ENCODE results near the gene HBG1. TPM values are rescaled to one million over a fixed set of nuclear protein-coding genes. Genes with fewer than 3 reads are reported as not detected.

Gene HBG1
- total and polyA plus RNA-seq, 2 of the 8 experiments (the other 6 are each of a cell fraction or from before 2014, with no cell fraction given), result 0.26 TPM; not detected in 1

DNA sequence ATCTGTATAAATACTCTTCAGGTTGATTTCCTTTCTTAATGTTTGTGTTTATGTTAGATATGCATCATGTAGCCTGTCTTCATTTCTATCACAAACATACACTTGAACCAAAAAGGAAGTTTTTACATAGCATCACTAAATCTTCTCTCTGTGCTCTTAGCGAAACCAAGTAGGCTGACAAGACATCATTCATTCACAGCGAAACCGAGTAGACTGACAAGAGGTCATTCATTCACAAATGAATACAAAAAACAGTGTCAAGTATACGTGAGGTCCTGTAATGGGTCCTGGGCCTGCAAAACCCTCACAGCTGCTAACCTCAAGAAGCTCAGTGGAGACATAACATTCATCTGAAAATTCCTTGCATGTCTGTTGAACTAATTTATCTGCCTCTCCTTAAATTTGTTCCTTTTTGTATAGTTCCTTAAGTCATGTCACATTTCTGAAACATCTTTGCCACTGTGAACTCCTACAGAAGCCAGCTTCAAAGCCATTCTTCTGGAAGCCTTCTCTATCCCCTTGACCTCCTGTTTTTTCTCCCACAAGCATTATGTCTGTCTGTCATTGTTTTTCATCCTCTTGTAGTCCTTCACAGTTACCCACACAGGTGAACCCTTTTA, 29.9 kb upstream of the HBG1 start:
- Histone ChIP-seq H4K20me1 (replicated peaks in 1 of 2; ENCODE audit: control insufficient read depth in 1 of 2, insufficient read depth in 2 of 2, low read length in 2 of 2) (no peaks in the 10 kb centered on the region), H4K5ac (ENCODE audit: insufficient read length, low read depth, low read length) (no peak overlapping the region), H4K8ac (ENCODE audit: extremely low read depth, insufficient read depth, low read length) (no peak overlapping the region), H3K9ac (replicated peaks in 1 of 4; ENCODE audit: extremely low read depth in 1 of 4, low read depth in 3 of 4, low read length in 3 of 4) (no peak overlapping the region), H2BK5ac (ENCODE audit: low read depth, low read length) (no peak overlapping the region), H2AFZ (ENCODE audit: low read length) (peak overlapping the region; percentile 33; the same call in 1 of the 2 replicates), H3K4ac (replicated peaks; ENCODE audit: insufficient read length, low read depth, low read length) (no peak overlapping the region), H3K18ac (ENCODE audit: extremely low read depth, low read length) (no peak overlapping the region), H2AK5ac (ENCODE audit: low read depth, low read length) (no peak overlapping the region), H2BK12ac (ENCODE audit: low read depth, low read length) (no peak overlapping the region), H3K27ac (ENCODE audit: low read depth, low read length) (no peak overlapping the region), H4K91ac (replicated peaks; ENCODE audit: insufficient read length, low read length) (no peak overlapping the region), H3K23me2 (ENCODE audit: low read depth, low read length) (no peaks in the 10 kb centered on the region; the same call in 1 of the 2 replicates), H3K36me3 (ENCODE audit: control insufficient read depth in 2 of 4, insufficient read depth in 4 of 4, low read length in 3 of 4) (no peaks in the 10 kb centered on the region), H3K4me2 (ENCODE audit: insufficient read depth in 1 of 2, low read depth in 2 of 2, low read length in 2 of 2) (no peak overlapping the region), H3K79me2 (ENCODE audit: control insufficient read depth in 1 of 2, insufficient read depth in 2 of 2, low read length in 2 of 2) (no peaks in the 10 kb centered on the region), H3K27me3 (replicated peaks in 1 of 4; ENCODE audit: control insufficient read depth in 3 of 4, extremely low read depth in 1 of 4, insufficient read depth in 3 of 4, low read length in 3 of 4) (no peaks in the 10 kb centered on the region), H3K14ac (ENCODE audit: insufficient read length) (no peak overlapping the region), H3K79me1 (ENCODE audit: low read depth, low read length) (0 out of 2 replicates have a peak, but pooled peaks cover 2% of the 10 kb centered on the region), H3K4me3 (ENCODE audit: extremely low read depth in 1 of 4, insufficient read depth in 2 of 4, low read depth in 3 of 4, low read length in 4 of 4) (no peak overlapping the region), H3K4me1 (replicated peaks in 1 of 4; ENCODE audit: control insufficient read depth in 3 of 4, insufficient read depth in 4 of 4, low read length in 3 of 4) (no peaks in the 10 kb centered on the region; a peak in 2 of 7 replicates), H2BK120ac (replicated peaks; ENCODE audit: low read depth, low read length) (no peak overlapping the region), H3K9me3 (ENCODE audit: insufficient read depth in 2 of 2, low read depth in 1 of 2, low read length in 1 of 2) (no peaks in the 10 kb centered on the region), H3K56ac (replicated peaks; ENCODE audit: insufficient read length, low read depth, low read length) (no peak overlapping the region), H3K23ac (ENCODE audit: insufficient read length) (no peak overlapping the region), H2BK20ac (ENCODE audit: low read length) (no peak overlapping the region), H2BK15ac (ENCODE audit: low read length) (no peak overlapping the region)
- CTCF ChIA-PET (ENCODE audit: partially characterized antibody), result interaction anchor here (0.6 to 8.6 kb wide), 3 partner anchors 11 to 216 kb away, joined by 3 to 48 read pairs (median 3); no protein-coding TSS in a partner anchor
- DNase-seq (ENCODE audit: low read depth in 1 of 2, low spot score in 2 of 2) (no peak), FAIRE-seq (no peak)
- POLR2A ChIA-PET (ENCODE audit: partially characterized antibody), result no interaction called here
- 87% methylated on average over 4 of the region's 4 CpGs; no CpG with 5 or more reads in 1 of the 2 experiments for WGBS, 2 experiments (ENCODE audit: extremely low coverage in 1 of 2, insufficient coverage in 1 of 2, insufficient read length in 1 of 2, insufficient replicate concordance in 2 of 2, low coverage in 1 of 2, low lambda C conversion rate in 2 of 2, missing lambda C conversion rate in 1 of 2)
- TF ChIP-seq TAF1 (IDR thresholded peaks at IDR 0.05; ENCODE audit: low read depth, low read length) (no peak), BRCA1 (IDR thresholded peaks at IDR 0.05; ENCODE audit: low read depth, low read length) (no peak), POLR2A (IDR thresholded peaks at IDR 0.05; ENCODE audit: control extremely low read depth in 1 of 2, low read depth in 2 of 2, low read length in 2 of 2) (no peak), RNF2 (IDR thresholded peaks at IDR 0.05; ENCODE audit: borderline replicate concordance, low read depth, low read length, missing control alignments, poor library complexity, severe bottlenecking) (no peak), TCF12 (IDR thresholded peaks at IDR 0.05; ENCODE audit: low read depth, low read length) (no peak), ZNF274 (IDR thresholded peaks at IDR 0.05; ENCODE audit: borderline replicate concordance, extremely low read depth, low read length) (no peak), EZH2 (IDR thresholded peaks at IDR 0.05; ENCODE audit: low read depth, low read length, severe bottlenecking) (no peak), KDM1A (IDR thresholded peaks at IDR 0.05; ENCODE audit: borderline replicate concordance, low read length) (no peak), SIX5 (IDR thresholded peaks at IDR 0.05; ENCODE audit: low read depth, low read length) (no peak), GABPA (IDR thresholded peaks at IDR 0.05; ENCODE audit: borderline replicate concordance, insufficient read depth, low read length) (no peak), BCL11A (IDR thresholded peaks at IDR 0.05; ENCODE audit: low read depth in 2 of 2, low read length in 2 of 2) (no peak), BACH1 (IDR thresholded peaks at IDR 0.05; ENCODE audit: low read length) (no peak)
- TF ChIP-seq, protein P1, sequence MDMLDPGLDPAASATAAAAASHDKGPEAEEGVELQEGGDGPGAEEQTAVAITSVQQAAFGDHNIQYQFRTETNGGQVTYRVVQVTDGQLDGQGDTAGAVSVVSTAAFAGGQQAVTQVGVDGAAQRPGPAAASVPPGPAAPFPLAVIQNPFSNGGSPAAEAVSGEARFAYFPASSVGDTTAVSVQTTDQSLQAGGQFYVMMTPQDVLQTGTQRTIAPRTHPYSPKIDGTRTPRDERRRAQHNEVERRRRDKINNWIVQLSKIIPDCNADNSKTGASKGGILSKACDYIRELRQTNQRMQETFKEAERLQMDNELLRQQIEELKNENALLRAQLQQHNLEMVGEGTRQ (IDR thresholded peaks at IDR 0.05; ENCODE audit: low read length), result no peak

All from H1 (cell line).